ENCODE results near the gene SLC6A19. TPM values are rescaled to one million over a fixed set of nuclear protein-coding genes. Genes with fewer than 3 reads are reported as not detected.

Gene SLC6A19
- total and polyA plus RNA-seq, 2 experiments from 2014 or later, result 5.2 to 5.8 TPM

GRCh38 chr5:1262381-1262780, 61.0 kb downstream of the SLC6A19 start:
- TF ChIP-seq, protein P1, sequence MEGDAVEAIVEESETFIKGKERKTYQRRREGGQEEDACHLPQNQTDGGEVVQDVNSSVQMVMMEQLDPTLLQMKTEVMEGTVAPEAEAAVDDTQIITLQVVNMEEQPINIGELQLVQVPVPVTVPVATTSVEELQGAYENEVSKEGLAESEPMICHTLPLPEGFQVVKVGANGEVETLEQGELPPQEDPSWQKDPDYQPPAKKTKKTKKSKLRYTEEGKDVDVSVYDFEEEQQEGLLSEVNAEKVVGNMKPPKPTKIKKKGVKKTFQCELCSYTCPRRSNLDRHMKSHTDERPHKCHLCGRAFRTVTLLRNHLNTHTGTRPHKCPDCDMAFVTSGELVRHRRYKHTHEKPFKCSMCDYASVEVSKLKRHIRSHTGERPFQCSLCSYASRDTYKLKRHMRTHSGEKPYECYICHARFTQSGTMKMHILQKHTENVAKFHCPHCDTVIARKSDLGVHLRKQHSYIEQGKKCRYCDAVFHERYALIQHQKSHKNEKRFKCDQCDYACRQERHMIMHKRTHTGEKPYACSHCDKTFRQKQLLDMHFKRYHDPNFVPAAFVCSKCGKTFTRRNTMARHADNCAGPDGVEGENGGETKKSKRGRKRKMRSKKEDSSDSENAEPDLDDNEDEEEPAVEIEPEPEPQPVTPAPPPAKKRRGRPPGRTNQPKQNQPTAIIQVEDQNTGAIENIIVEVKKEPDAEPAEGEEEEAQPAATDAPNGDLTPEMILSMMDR (IDR thresholded peaks at IDR 0.05; ENCODE audit: poor library complexity), result no peak
- TF ChIP-seq EZH2 (IDR thresholded peaks at IDR 0.05; ENCODE audit: borderline replicate concordance) (no peak), EZH2phosphoT487 (IDR thresholded peaks at IDR 0.05; ENCODE audit: low read depth, severe bottlenecking, unreplicated experiment) (no peak)
- no peak overlapping the region for H3K4me3 ChIP-seq
- DNase-seq (ENCODE audit: low spot score), result no peak
- no peaks in the 10 kb centered on the region for H3K9me3 ChIP-seq (ENCODE audit: low read depth)
- no peaks in the 10 kb centered on the region for H4K20me1 ChIP-seq (ENCODE audit: insufficient read depth, poor library complexity, severe bottlenecking)
- WGBS (ENCODE audit: low lambda C conversion rate, missing lambda C conversion rate), result 91% methylated on average over 1 of the region's 1 CpG
- no peaks in the 10 kb centered on the region for H3K27me3 ChIP-seq
- no peak overlapping the region for H3K4me2 ChIP-seq
- H3K9me2 ChIP-seq (replicated peaks; ENCODE audit: insufficient read depth), result no peaks in the 10 kb centered on the region
- H3K27ac ChIP-seq, result no peak overlapping the region
- H3K79me2 ChIP-seq, result no peaks in the 10 kb centered on the region
- no peak overlapping the region for H2AFZ ChIP-seq
- no peaks in the 10 kb centered on the region for H3K36me3 ChIP-seq (replicated peaks; ENCODE audit: insufficient read depth, low read depth)
- no peaks in the 10 kb centered on the region for H3K4me1 ChIP-seq (ENCODE audit: insufficient read depth)

DNA sequence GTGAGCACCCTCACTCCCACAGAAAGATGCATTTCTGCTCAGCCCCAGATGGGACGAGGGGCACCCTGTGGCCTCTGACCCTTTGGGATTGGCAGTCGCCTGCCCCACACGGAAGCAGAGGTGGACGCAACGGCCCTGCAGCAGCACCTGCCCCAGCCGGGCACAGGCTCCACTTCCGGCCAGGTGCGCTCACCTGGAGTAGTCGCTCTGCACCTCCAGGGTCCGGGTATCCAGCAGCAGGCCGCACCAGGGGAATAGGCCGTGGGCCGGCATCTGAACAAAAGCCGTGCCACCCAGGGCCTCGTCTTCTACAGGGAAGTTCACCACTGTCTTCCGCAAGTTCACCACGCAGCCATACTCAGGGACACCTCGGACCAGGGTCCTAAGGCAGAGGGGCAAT, 62.8 kb downstream of the SLC6A19 start:
- H3K9me3 ChIP-seq (ENCODE audit: low read depth), result no peaks in the 10 kb centered on the region
- no peaks in the 10 kb centered on the region for H3K79me2 ChIP-seq
- H3K27me3 ChIP-seq, result no peaks in the 10 kb centered on the region
- H3K9me2 ChIP-seq (replicated peaks; ENCODE audit: insufficient read depth), result no peaks in the 10 kb centered on the region
- no peak for DNase-seq (ENCODE audit: low spot score)
- H3K36me3 ChIP-seq (replicated peaks; ENCODE audit: insufficient read depth, low read depth), result no peaks in the 10 kb centered on the region
- TF ChIP-seq EZH2 (IDR thresholded peaks at IDR 0.05; ENCODE audit: borderline replicate concordance), result no peak
- TF ChIP-seq, protein P1 (IDR thresholded peaks at IDR 0.05; ENCODE audit: poor library complexity), result no peak
- no peak for TF ChIP-seq EZH2phosphoT487 (IDR thresholded peaks at IDR 0.05; ENCODE audit: low read depth, severe bottlenecking, unreplicated experiment)
- H3K4me2 ChIP-seq, result no peak overlapping the region
- no peaks in the 10 kb centered on the region for H4K20me1 ChIP-seq (ENCODE audit: insufficient read depth, poor library complexity, severe bottlenecking)
- H3K4me1 ChIP-seq (ENCODE audit: insufficient read depth), result no peaks in the 10 kb centered on the region
- H3K27ac ChIP-seq, result no peak overlapping the region
- no peak overlapping the region for H3K4me3 ChIP-seq
- 95% methylated on average over 18 of the region's 18 CpGs for WGBS (ENCODE audit: low lambda C conversion rate, missing lambda C conversion rate)
- H2AFZ ChIP-seq, result no peak overlapping the region

DNA sequence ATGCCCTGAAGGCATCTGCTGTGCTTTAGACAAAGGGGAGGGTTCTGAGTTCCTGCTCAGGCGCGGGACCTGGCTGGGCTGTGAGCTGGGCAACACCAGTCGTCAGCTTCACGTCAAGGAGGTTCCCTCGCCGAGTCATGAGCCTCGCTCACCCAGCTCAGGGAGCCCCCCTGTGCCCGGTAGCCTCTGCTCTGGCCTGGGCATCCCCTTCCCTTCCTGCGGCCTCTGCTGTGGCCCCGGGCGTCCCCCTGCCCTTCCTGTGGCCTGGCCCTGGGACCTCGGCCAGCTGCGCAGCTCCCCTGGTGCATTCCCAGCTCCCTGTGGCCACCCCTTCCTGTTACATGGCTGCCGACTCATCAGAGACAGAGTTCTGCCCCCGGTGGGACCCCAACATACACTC, 63.6 kb downstream of the SLC6A19 start:
- Histone ChIP-seq H3K27ac (no peak overlapping the region), H3K9me2 (replicated peaks; ENCODE audit: insufficient read depth) (no peaks in the 10 kb centered on the region), H3K4me3 (no peak overlapping the region), H2AFZ (no peak overlapping the region), H4K20me1 (ENCODE audit: insufficient read depth, poor library complexity, severe bottlenecking) (no peaks in the 10 kb centered on the region), H3K4me2 (no peak overlapping the region), H3K4me1 (ENCODE audit: insufficient read depth) (no peaks in the 10 kb centered on the region), H3K36me3 (replicated peaks; ENCODE audit: insufficient read depth, low read depth) (no peaks in the 10 kb centered on the region), H3K27me3 (no peaks in the 10 kb centered on the region), H3K79me2 (no peaks in the 10 kb centered on the region), H3K9me3 (ENCODE audit: low read depth) (no peaks in the 10 kb centered on the region)
- TF ChIP-seq EZH2phosphoT487 (IDR thresholded peaks at IDR 0.05; ENCODE audit: low read depth, severe bottlenecking, unreplicated experiment) (no peak), EZH2 (IDR thresholded peaks at IDR 0.05; ENCODE audit: borderline replicate concordance) (no peak)
- TF ChIP-seq, protein P1 (IDR thresholded peaks at IDR 0.05; ENCODE audit: poor library complexity), result no peak
- WGBS (ENCODE audit: low lambda C conversion rate, missing lambda C conversion rate), result 90% methylated on average over 15 of the region's 15 CpGs
- no peak for DNase-seq (ENCODE audit: low spot score)
